HG03432 (cell line): ENCODE measurements around the gene PYGB.

Experiments
- ATAC-seq: cut with Tn5 transposase; IDR thresholded peaks from one replicate; pipeline ENCODE4 v1.9.1; 2021; ENCODE audit warnings: mild to moderate bottlenecking, moderate library complexity; ENCODE audit not compliant: unreplicated experiment

PYGB gene

GRCh38 chr20:25269057-25269832, 21.4 kb downstream of the PYGB start:
- no peak for ATAC-seq

GRCh38 chr20:25269833-25270170, 21.9 kb downstream of the PYGB start:
- ATAC-seq: no peak

- no peak for ATAC-seq
Measured at GRCh38 chr20:25270829-25271251, 23.0 kb downstream of the PYGB start.

- no peak for ATAC-seq
Measured at GRCh38 chr20:25271486-25272222, 23.8 kb downstream of the PYGB start.

GRCh38 chr20:25272223-25273000, 24.5 kb downstream of the PYGB start:
- ATAC-seq: no peak

- no peak for ATAC-seq
Measured at GRCh38 chr20:25273046-25273445, 25.2 kb downstream of the PYGB start.

GRCh38 chr20:25273541-25274358, 25.9 kb downstream of the PYGB start:
- ATAC-seq: no peak

GRCh38 chr20:25274481-25274880, 26.6 kb downstream of the PYGB start:
- no peak for ATAC-seq

GRCh38 chr20:25274891-25275812, 27.3 kb downstream of the PYGB start:
- ATAC-seq: no peak

- ATAC-seq: no peak
Measured at GRCh38 chr20:25275813-25276532, 28.1 kb downstream of the PYGB start.

GRCh38 chr20:25276533-25277050, 28.7 kb downstream of the PYGB start:
- no peak for ATAC-seq

- ATAC-seq: no peak
Measured at GRCh38 chr20:25277051-25277801, 29.3 kb downstream of the PYGB start.

GRCh38 chr20:25277941-25278521, 30.1 kb downstream of the PYGB start:
- no peak for ATAC-seq

- ATAC-seq: no peak
Measured at GRCh38 chr20:25278636-25279361, 30.9 kb downstream of the PYGB start.

GRCh38 chr20:25279403-25279802, 31.5 kb downstream of the PYGB start:
- no peak for ATAC-seq

- no peak for ATAC-seq
Measured at GRCh38 chr20:25280051-25280573, 32.2 kb downstream of the PYGB start.
